Measurements from ENCODE around the gene ACSL1. TPM values are rescaled to one million over a fixed set of nuclear protein-coding genes. Genes with fewer than 3 reads are reported as not detected.

The ACSL1 gene
- total RNA-seq, 1 donor from 2014 or later, result 321 TPM

- H3K36me3 ChIP-seq, result peaks cover 36% of the 10 kb centered on the region
- H3K4me3 ChIP-seq, result no peak overlapping the region
- no peak overlapping the region for H3K27ac ChIP-seq
- no peak for TF ChIP-seq CTCF (IDR thresholded peaks at IDR 0.05)
- intact Hi-C loops (cut with DNase I), result no loop called here
- ATAC-seq, result no peak
- no peaks in the 10 kb centered on the region for H3K9me3 ChIP-seq
- no peak for DNase-seq
- peaks cover 30% of the 10 kb centered on the region for H3K4me1 ChIP-seq
- no peaks in the 10 kb centered on the region for H3K27me3 ChIP-seq (ENCODE audit: low read depth)
Measured at GRCh38 chr4:184796906-184797305, 28.9 kb downstream of the ACSL1 start.

- Histone ChIP-seq H3K4me3 (no peak overlapping the region), H3K27ac (no peak overlapping the region)
- no peak for ATAC-seq
Measured at GRCh38 chr4:184795214-184795844, 30.4 kb downstream of the ACSL1 start.

GRCh38 chr4:184794470-184794869 is 31.3 kb downstream of the ACSL1 start:
- DNase-seq, result no peak
- H3K4me3 ChIP-seq, result no peak overlapping the region
- peaks cover 24% of the 10 kb centered on the region for H3K4me1 ChIP-seq
- H3K27ac ChIP-seq, result no peak overlapping the region
- no peak for ATAC-seq
- H3K27me3 ChIP-seq (ENCODE audit: low read depth), result no peaks in the 10 kb centered on the region
- H3K9me3 ChIP-seq, result no peaks in the 10 kb centered on the region
- intact Hi-C loops (cut with DNase I), result no loop called here
- peaks cover 36% of the 10 kb centered on the region for H3K36me3 ChIP-seq
- no peak for TF ChIP-seq CTCF (IDR thresholded peaks at IDR 0.05)

More at GRCh38 chr4:184795214-184795844, 30.4 kb downstream of the ACSL1 start:
- intact Hi-C loops (cut with DNase I), result no loop called here
- no peak for DNase-seq
- peaks cover 27% of the 10 kb centered on the region for H3K36me3 ChIP-seq
- no peak for TF ChIP-seq CTCF (IDR thresholded peaks at IDR 0.05)
- no peaks in the 10 kb centered on the region for H3K9me3 ChIP-seq
- H3K4me1 ChIP-seq, result peaks cover 24% of the 10 kb centered on the region
- H3K27me3 ChIP-seq (ENCODE audit: low read depth), result no peaks in the 10 kb centered on the region

- DNase-seq (no peak), ATAC-seq (no peak)
- Histone ChIP-seq H3K4me3 (no peak overlapping the region), H3K36me3 (peaks cover 42% of the 10 kb centered on the region), H3K4me1 (peaks cover 24% of the 10 kb centered on the region), H3K27ac (no peak overlapping the region), H3K27me3 (ENCODE audit: low read depth) (no peaks in the 10 kb centered on the region), H3K9me3 (no peaks in the 10 kb centered on the region)
- no peak for TF ChIP-seq CTCF (IDR thresholded peaks at IDR 0.05)
- intact Hi-C loops (cut with DNase I), result no loop called here
Measured at GRCh38 chr4:184793735-184794355, 31.9 kb downstream of the ACSL1 start.

GRCh38 chr4:184792950-184793555 is 32.7 kb downstream of the ACSL1 start:
- no peak overlapping the region for H3K4me3 ChIP-seq
- H3K36me3 ChIP-seq, result peaks cover 40% of the 10 kb centered on the region
- no peaks in the 10 kb centered on the region for H3K9me3 ChIP-seq
- intact Hi-C loops (cut with DNase I), result no loop called here
- peaks cover 24% of the 10 kb centered on the region for H3K4me1 ChIP-seq
- DNase-seq (peak; percentile 51), ATAC-seq (peak; percentile 76 to 78)
- no peak overlapping the region for H3K27ac ChIP-seq
- no peak for TF ChIP-seq CTCF (IDR thresholded peaks at IDR 0.05)
- no peaks in the 10 kb centered on the region for H3K27me3 ChIP-seq (ENCODE audit: low read depth)
